ENCODE measurements around the gene ZNF487. TPM values are rescaled to one million over a fixed set of nuclear protein-coding genes. Genes with fewer than 3 reads are reported as not detected.

Gene ZNF487
- polyA plus RNA-seq, 2 of the 4 experiments (the other 2 are of a cell fraction) = 4.3 to 7.2 TPM

GRCh38 chr10:43395571-43396060 lies 41.3 kb upstream of the ZNF487 start:
- POLR2A ChIA-PET = interaction anchor here (0.8 to 3.3 kb wide), 4 partner anchors 9 to 14 kb away, joined by 3 to 38 read pairs (median 18); partner anchors contain the start of gene HNRNPF
- no peak for DNase-seq (ENCODE audit: low read depth in 1 of 2, low spot score in 1 of 2)

GRCh38 chr10:43396061-43396927 lies 40.6 kb upstream of the ZNF487 start:
- Histone ChIP-seq H3K9me3 (no peaks in the 10 kb centered on the region), H3K27ac (peak overlapping the region; percentile 86 to 97), H3K4me3 (peak overlapping the region; percentile 65), H3K4me1 (peaks cover 70% of the 10 kb centered on the region), H3K4me2 (peak overlapping the region; percentile 99)
- FAIRE-seq (no peak), ATAC-seq (peak; percentile 77 to 80), DNase-seq (ENCODE audit: low read depth in 1 of 2, low spot score in 1 of 2) (peak; percentile 78 to 84)
- WGBS (ENCODE audit: missing lambda C conversion rate) = 2% methylated on average over 23 of the region's 71 CpGs
- ChIA-PET POLR2A (interaction anchor here (0.6 to 3.3 kb wide), 14 partner anchors 9 to 1758 kb away, joined by 3 to 38 read pairs (median 4); partner anchors contain the start of genes HNRNPF and ZNF487), CTCF (interaction anchor here (0.6 to 1.9 kb wide), 6 partner anchors 10 to 302 kb away, joined by 3 to 6 read pairs (median 3); no protein-coding TSS in a partner anchor)
- TF ChIP-seq FOSB (CRISPR knock-in tag; IDR thresholded peaks at IDR 0.05) (0 out of 2 replicates have a peak, but pooled peaks have one; percentile 6), ZNF302 (CRISPR knock-in tag; IDR thresholded peaks at IDR 0.05) (no peak), POLR2AphosphoS2 (conservative IDR thresholded peaks at IDR 0.05; ENCODE audit: low read length) (no peak), RNF2 (IDR thresholded peaks at IDR 0.05; ENCODE audit: borderline replicate concordance, low read depth) (0 out of 2 replicates have a peak, but pooled peaks have one; percentile 16), POLR2A (IDR thresholded peaks at IDR 0.05; ENCODE audit: low read length) (peak; percentile 50), REST (IDR thresholded peaks at IDR 0.05) (no peak), TFCP2L1 (CRISPR knock-in tag; IDR thresholded peaks at IDR 0.05) (0 out of 2 replicates have a peak, but pooled peaks have one; percentile 61), MAFK (IDR thresholded peaks at IDR 0.05; ENCODE audit: partially characterized antibody) (no peak), KDM5A (IDR thresholded peaks at IDR 0.05) (no peak), CEBPB (IDR thresholded peaks at IDR 0.05) (no peak), NFE2L2 (conservative IDR thresholded peaks at IDR 0.05; ENCODE audit: low read length) (no peak), HOXB5 (CRISPR knock-in tag; IDR thresholded peaks at IDR 0.05) (no peak), JUNB (IDR thresholded peaks at IDR 0.05) (no peak)
- TF ChIP-seq, protein P1, sequence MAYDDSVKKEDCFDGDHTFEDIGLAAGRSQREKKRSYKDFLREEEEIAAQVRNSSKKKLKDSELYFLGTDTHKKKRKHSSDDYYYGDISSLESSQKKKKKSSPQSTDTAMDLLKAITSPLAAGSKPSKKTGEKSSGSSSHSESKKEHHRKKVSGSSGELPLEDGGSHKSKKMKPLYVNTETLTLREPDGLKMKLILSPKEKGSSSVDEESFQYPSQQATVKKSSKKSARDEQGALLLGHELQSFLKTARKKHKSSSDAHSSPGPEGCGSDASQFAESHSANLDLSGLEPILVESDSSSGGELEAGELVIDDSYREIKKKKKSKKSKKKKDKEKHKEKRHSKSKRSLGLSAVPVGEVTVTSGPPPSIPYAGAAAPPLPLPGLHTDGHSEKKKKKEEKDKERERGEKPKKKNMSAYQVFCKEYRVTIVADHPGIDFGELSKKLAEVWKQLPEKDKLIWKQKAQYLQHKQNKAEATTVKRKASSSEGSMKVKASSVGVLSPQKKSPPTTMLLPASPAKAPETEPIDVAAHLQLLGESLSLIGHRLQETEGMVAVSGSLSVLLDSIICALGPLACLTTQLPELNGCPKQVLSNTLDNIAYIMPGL (CRISPR knock-in tag; IDR thresholded peaks at IDR 0.05; ENCODE audit: borderline replicate concordance) = no peak
- TF ChIP-seq, protein P2, sequence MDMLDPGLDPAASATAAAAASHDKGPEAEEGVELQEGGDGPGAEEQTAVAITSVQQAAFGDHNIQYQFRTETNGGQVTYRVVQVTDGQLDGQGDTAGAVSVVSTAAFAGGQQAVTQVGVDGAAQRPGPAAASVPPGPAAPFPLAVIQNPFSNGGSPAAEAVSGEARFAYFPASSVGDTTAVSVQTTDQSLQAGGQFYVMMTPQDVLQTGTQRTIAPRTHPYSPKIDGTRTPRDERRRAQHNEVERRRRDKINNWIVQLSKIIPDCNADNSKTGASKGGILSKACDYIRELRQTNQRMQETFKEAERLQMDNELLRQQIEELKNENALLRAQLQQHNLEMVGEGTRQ (IDR thresholded peaks at IDR 0.05) = no peak
- TF ChIP-seq, protein P3, sequence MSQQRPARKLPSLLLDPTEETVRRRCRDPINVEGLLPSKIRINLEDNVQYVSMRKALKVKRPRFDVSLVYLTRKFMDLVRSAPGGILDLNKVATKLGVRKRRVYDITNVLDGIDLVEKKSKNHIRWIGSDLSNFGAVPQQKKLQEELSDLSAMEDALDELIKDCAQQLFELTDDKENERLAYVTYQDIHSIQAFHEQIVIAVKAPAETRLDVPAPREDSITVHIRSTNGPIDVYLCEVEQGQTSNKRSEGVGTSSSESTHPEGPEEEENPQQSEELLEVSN (IDR thresholded peaks at IDR 0.05; ENCODE audit: borderline replicate concordance, low read depth) = peak; percentile 91
- TF ChIP-seq, protein P4, sequence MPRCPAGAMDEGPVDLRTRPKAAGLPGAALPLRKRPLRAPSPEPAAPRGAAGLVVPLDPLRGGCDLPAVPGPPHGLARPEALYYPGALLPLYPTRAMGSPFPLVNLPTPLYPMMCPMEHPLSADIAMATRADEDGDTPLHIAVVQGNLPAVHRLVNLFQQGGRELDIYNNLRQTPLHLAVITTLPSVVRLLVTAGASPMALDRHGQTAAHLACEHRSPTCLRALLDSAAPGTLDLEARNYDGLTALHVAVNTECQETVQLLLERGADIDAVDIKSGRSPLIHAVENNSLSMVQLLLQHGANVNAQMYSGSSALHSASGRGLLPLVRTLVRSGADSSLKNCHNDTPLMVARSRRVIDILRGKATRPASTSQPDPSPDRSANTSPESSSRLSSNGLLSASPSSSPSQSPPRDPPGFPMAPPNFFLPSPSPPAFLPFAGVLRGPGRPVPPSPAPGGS (IDR thresholded peaks at IDR 0.05) = peak; percentile 31; the same call in 1 of the 3 replicates
- TF ChIP-seq, protein P5, sequence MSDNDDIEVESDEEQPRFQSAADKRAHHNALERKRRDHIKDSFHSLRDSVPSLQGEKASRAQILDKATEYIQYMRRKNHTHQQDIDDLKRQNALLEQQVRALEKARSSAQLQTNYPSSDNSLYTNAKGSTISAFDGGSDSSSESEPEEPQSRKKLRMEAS (IDR thresholded peaks at IDR 0.05) = peak; percentile 63

More at GRCh38 chr10:43395571-43396060, 41.3 kb upstream of the ZNF487 start:
- FAIRE-seq (no peak), ATAC-seq (peak in 1 of 2 experiments; percentile 5; a peak in 3 of 6 replicates)
- no peaks in the 10 kb centered on the region for H3K9me3 ChIP-seq
- 7% methylated on average over 4 of the region's 18 CpGs for WGBS (ENCODE audit: missing lambda C conversion rate)
- peak overlapping the region; percentile 86 to 97 for H3K27ac ChIP-seq
- TF ChIP-seq HOXA7 (CRISPR knock-in tag; IDR thresholded peaks at IDR 0.05) (0 out of 2 replicates have a peak, but pooled peaks have one; percentile 17), FOSB (CRISPR knock-in tag; IDR thresholded peaks at IDR 0.05) (peak; percentile 76; the same call in 1 of the 2 replicates), ATOH8 (CRISPR knock-in tag; IDR thresholded peaks at IDR 0.05; ENCODE audit: low read depth) (0 out of 2 replicates have a peak, but pooled peaks have one; percentile 45)
- TF ChIP-seq, protein P4 (IDR thresholded peaks at IDR 0.05) = no peak
- peaks cover 69% of the 10 kb centered on the region for H3K4me1 ChIP-seq
- peak overlapping the region; percentile 65 for H3K4me3 ChIP-seq
- peak overlapping the region; percentile 99 for H3K4me2 ChIP-seq
- CTCF ChIA-PET = interaction anchor here (0.6 to 1.9 kb wide), 4 partner anchors 10 to 302 kb away, joined by 3 to 6 read pairs (median 3); no protein-coding TSS in a partner anchor

All from A549 (cell line).